Measurements from ENCODE around the gene NSDHL.

Gene NSDHL

GRCh38 chrX:152913346-152913745, 82.5 kb downstream of the NSDHL start:
- DNase-seq (ENCODE audit: low read depth in 3 of 3), result no peak

- DNase-seq (ENCODE audit: low read depth in 3 of 3), result no peak
Measured at GRCh38 chrX:152913910-152914309, 83.0 kb downstream of the NSDHL start.

GRCh38 chrX:152915541-152916241, 84.8 kb downstream of the NSDHL start:
- DNase-seq (ENCODE audit: low read depth in 3 of 3), result no peak

GRCh38 chrX:152917656-152918579, 87.1 kb downstream of the NSDHL start:
- DNase-seq (ENCODE audit: low read depth in 3 of 3), result no peak

GRCh38 chrX:152918707-152919106, 87.8 kb downstream of the NSDHL start:
- DNase-seq (ENCODE audit: low read depth in 3 of 3), result no peak
